Sciatic nerve (tissue), 2 donors: ENCODE results near the gene SLC18A3. TPM values are rescaled to one million over a fixed set of nuclear protein-coding genes. Genes with fewer than 3 reads are reported as not detected.

Experiments
- ATAC-seq: fragments of 200-7000 bp; cut with Tn5 transposase; one replicate; pipeline ENCODE4 v1.9.1; 2020; ENCODE audit warnings: mild to moderate bottlenecking, moderate library complexity
- DNase-seq: peaks from one replicate; pipeline ENCODE4 v3.0.0-alpha.2; 2020; ENCODE audit warnings: low spot score
- intact Hi-C: fragments of 100-400 bp; cut with DNase I; formaldehyde crosslinking; loops from one replicate; pipeline ENCODE4 v1.14.2; 2022
- total RNA-seq: library from RNA; stranded (reverse); fragmentation: NEBNext Ultra II Directional; extraction: Animal tissue kit (Norgen Biotek cat#: 25700); gene quantifications from one replicate; pipeline ENCODE4 v1.2.1, GENCODE V29; 2021
- donor health status: DM: no; HTN: no; CAD: no.
- donor health status: DM: no; HTN: no; CAD: no.

Gene SLC18A3
- total RNA-seq, 1 donor from 2014 or later: not detected

DNA sequence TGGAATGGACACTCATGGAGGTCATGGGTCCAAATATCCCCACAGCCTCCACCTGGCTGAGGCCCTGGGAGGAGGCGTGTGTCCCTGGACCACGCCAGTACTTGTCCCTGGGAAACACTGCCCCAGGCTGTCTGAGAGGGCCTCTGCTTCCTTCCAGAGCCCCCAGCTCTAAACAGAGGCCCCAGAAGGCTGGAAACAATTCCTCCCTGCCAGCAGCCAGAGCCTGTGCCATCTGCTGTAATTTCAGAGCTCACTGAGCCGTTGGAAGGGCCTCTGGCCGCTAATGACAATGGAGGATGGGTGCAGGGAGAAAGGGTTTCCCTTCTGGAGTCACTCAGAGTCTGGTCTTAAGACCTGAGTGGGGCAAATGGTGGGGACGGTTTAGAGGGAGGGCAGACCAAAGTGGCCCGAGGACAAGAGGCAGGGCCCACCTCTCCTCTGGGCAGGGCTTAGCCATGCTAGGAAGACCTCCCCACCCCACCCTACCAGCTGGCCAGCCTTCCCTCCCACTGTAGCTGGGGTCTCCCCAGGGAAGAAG lies 10.8 kb downstream of the SLC18A3 start:
- ATAC-seq (no peak), DNase-seq (peak; percentile 4)
- intact Hi-C loops: no loop called here

DNA sequence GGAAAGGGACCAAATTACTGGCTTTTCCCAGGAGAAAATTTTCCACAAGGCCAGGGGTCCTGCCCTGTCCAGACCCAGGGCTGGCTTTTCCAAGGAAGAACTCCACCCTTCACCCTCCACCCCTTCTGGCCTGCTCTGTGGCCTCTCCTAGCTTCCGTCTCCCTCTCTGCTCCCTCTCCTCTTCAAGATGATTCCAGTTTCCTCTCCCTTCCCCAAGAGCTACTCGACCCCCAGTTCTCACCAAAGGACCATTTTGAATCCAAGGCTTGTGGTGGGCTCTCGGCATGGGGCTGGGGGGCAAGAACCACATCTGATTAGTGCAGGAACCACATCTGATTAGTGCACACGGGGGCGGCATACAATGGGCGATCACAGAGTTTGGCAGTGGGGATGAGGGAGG lies 11.5 kb downstream of the SLC18A3 start:
- peak; percentile 15 for DNase-seq
- ATAC-seq: no peak
- intact Hi-C loops: no loop called here

GRCh38 chr10:49622426-49623425 lies 12.6 kb downstream of the SLC18A3 start:
- DNase-seq (peak; percentile 15), ATAC-seq (no peak)
- intact Hi-C loops: no loop called here

DNA sequence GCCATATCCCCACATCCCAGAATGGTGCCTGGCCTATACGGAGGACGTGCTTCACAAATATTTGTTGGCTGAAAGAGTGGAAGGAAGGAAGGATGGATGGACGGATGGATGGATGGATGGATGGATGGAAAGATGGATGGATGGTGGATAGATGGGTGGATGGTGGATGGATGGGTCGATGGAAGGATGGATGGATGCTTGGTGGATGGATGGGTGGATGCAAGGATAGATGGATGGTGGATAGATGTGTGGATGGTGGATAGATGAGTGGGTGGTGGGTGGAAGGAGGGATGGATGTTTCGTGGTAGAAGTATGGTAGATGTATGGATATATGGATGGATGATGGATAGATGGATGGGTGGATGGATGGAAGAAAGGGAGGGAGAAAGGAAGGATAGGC lies 14.5 kb downstream of the SLC18A3 start:
- intact Hi-C loops: no loop called here
- ATAC-seq: no peak
- DNase-seq: peak; percentile 4

GRCh38 chr10:49625411-49625810 lies 15.3 kb downstream of the SLC18A3 start:
- ATAC-seq (no peak), DNase-seq (peak; percentile 25)
- intact Hi-C loops: no loop called here

- DNase-seq (peak; percentile 9), ATAC-seq (no peak)
- intact Hi-C loops: no loop called here
Observed at GRCh38 chr10:49627038-49627437, 16.9 kb downstream of the SLC18A3 start.

DNA sequence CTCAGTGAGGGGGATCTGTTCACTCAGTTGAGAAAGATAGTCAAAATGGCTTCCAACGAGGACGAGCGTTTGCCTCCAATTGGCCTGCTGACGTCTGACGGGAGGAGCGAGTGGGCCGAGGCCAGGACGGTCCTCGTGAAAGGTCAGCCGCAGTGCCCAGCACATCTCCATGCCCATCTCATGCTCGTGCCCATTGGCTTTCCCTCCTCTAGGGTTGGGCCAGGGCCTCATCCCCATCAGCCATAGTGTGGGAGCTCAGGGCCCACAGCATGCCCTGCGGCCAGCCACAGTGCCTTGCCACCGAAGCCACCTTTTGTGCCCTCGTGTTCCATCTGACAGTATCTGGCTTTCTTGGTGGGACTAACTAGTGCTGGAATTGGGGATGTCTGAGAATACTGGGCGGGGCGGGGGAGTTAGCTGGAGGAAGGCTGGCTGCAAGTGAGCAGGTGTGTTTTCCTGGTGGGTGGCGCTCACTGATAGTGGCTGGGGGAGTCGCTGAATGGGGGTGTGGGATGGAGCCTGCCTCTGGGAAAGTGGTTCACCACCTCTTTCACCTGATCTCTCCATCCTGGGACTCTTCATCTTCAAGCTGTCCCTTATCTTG lies 17.6 kb downstream of the SLC18A3 start:
- intact Hi-C loops: no loop called here
- peak; percentile 48 for DNase-seq
- ATAC-seq: no peak

DNA sequence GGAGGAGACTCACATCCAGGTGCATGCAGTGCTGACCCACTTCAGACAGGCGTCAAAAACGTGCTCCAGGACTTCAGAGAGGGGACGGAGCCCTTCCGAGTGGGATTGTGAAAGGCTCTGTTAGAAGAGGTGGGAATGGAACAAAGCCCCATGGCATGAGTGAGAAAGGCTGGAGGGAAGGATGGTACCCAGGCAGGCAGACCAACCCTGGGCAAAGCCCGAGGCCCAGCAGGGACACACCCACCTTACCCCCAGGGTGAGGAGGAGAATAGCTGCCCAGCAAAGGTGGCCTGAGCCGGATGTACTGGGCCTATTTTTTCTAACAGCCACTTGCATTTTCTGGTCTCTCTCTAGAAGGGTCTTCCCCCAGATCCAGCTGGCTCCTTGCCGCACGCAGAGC lies 18.5 kb downstream of the SLC18A3 start:
- ATAC-seq: no peak
- intact Hi-C loops: no loop called here
- no peak for DNase-seq

- ATAC-seq: no peak
- intact Hi-C loops: no loop called here
- no peak for DNase-seq
Observed at GRCh38 chr10:49629431-49629881, 19.3 kb downstream of the SLC18A3 start.

- ATAC-seq (no peak), DNase-seq (no peak)
- intact Hi-C loops: no loop called here
Observed at GRCh38 chr10:49631975-49632374, 21.9 kb downstream of the SLC18A3 start.

DNA sequence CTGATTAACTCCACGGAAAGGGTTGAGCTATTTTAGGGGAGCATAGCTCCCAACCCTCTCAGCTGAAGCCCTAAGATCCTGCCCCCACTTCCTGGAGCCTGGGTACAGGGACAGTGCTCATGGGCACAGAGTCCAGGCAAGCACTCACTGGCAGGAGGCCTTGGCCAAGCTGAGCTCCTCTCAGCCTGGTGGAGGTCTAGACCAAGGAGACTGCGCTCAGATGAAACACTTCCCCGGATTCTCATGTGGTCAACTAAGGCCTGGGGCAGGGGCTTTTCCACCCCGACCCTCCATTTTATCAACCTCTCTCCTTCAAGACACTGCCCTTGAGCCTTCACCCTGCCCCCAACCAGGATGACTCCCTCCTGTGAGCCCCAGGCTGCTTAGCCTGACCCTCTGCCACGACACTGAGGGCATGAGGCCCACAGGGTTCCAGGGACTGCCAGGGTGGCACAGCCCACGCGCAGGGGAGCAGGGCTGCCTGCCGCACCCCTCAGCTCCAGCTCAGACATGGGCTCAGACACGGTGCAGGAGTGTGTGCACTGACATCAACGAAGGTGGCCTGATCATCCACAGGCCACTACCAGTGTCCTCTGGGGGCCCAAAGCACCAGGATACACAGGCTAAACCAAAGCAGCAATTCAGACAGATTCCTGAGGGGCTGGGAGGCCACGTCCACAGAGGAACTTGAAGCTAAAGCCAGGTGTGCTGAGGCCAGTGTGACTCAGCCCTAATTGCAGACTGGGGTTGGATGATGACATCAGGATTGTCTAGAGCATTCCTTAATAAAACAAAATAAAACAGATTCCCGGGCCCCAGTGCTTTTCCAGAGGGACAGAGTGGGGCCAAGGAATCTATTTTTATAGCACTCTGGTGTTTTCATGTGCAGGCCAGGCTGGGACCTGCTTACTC lies 22.6 kb downstream of the SLC18A3 start:
- DNase-seq (no peak), ATAC-seq (no peak)
- intact Hi-C loops: no loop called here

DNA sequence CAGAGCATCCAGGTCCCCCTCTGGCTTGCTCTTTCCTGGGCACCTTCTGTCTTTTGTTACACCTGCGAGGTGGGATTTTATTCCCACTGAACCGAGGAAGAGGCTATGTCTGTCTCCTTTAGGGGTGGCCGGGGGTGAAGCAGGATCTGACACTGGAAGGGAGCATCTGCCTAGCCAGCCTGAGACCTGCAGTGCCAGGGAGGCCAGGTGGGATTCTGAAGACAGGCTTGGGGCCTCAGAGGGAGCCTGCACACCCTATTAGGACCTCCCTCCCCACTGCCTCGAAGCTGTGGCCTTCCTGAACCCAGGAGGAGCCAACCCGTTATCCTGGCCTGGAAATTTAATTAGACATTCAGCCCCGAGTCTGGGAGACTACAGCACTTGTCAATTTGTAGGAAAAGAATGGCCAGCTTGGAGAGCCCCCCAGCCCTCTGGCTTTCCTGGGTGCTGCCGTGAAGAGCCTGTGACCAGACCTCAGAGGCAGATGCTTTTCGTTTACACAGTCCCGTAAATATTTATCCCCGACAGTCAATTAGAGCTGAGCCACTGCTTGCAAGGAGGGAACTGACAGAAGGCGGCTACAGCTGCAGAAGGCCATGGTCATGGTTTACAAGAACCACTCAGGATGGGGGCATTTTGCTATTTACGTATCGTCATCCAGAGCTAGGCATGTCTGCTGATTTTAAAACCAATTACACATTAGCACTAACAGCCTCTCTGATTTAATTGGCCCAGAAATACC lies 23.4 kb downstream of the SLC18A3 start:
- ATAC-seq (no peak), DNase-seq (no peak)
- intact Hi-C loops: no loop called here

GRCh38 chr10:49634069-49634660 lies 24.1 kb downstream of the SLC18A3 start:
- no peak for ATAC-seq
- DNase-seq: peak; percentile 25
- intact Hi-C loops: no loop called here

DNA sequence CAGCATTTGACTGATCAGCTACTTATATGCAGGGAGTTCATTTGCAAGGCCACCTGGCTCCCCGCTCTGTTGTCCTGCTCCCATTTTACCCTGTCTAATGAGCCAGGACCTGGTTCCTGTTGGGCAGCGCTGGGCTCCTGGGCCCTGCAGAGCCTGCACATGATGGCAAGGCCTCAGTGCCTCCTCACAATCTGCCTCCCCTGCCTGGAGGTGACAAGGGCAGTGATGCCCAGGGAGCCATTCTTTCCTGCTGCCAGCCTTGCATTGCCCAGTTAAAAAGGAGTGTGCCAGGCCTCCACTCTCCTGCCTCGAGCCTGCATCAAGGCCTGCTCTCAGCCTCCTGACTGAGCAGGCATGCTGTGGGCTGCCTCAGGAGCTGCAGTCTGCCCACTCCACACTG lies 32.2 kb downstream of the SLC18A3 start:
- intact Hi-C loops: no loop called here
- DNase-seq (peak; percentile 19), ATAC-seq (no peak)

DNA sequence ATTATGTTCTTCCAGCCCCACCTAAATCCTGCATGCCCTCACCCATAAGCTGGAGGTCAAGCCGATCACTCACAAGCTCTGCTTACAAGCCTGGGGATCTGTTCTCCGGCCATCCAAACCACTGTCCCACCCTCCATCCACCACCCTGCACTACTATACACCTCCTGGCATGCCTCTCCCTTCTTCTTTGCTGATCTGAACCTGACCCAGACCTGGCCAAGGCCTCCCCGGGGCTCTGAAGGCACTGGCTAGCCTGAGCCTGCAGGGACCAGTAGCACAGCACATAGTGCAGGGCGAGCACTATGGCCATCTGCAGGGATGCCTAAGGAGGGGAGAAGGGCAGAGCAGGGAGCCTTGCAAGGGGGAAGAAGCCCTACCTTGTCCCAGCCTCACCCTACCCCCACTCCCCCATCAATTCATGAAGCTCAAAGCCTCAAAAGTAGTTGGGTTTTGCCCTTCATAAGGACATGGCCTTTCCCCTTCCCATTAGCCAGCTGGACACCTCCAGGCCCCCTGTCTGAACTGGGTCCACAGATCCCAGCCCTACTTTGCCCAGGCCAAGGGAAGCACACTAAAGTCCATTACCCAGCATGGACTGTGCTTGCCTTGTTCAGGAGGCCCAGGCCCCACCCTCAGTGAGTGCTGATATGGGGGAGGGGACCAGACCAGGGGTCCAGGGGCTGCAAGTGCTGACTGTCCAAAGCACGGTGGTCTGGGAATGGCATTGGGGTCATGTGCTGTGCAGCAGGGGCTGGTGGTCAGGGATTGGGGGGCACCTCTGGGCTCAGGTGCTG lies 33.3 kb downstream of the SLC18A3 start:
- DNase-seq: peak; percentile 30
- intact Hi-C loops: no loop called here

GRCh38 chr10:49644035-49644646 lies 34.0 kb downstream of the SLC18A3 start:
- intact Hi-C loops: no loop called here
- DNase-seq (peak; percentile 19), ATAC-seq (no peak)

More for the DNA sequence above, 33.3 kb downstream of the SLC18A3 start:
- ATAC-seq: no peak

DNA sequence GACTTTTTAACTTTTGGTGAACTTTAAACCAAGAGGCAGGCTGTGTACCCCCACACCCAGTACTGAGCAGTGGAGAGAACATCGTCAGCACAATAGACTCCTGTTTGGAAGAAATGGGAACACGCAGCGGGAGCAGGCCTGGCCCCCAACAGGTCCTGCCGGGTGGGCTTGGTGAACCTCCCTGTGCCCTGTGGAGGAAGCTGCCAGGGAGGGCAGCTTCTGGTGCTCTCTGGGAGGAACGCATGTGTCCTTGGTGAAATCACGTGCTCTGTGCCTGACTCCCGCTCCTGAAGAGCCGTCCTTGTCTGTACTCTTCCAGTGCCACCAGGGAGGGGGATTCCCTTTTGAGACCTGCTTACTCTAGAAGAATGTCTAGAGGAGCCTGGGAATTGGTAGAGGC lies 35.3 kb downstream of the SLC18A3 start:
- ATAC-seq (no peak), DNase-seq (peak; percentile 9)
- intact Hi-C loops: no loop called here
